Aorta (tissue), 5 donors: ENCODE data around the gene SNRPE. TPM values are rescaled to one million over a fixed set of nuclear protein-coding genes. Genes with fewer than 3 reads are reported as not detected.

ENCODE experiments used
- ATAC-seq: fragments of 200-7000 bp; cut with Tn5 transposase; one replicate; pipeline ENCODE4 v1.9.1; 2022; ENCODE audit warnings: moderate library complexity; ENCODE audit not compliant: low FRiP score
- DNase-seq, 2 donors: peaks; one replicate each; pipeline ENCODE4 v3.0.0-alpha.2; 2020
- H3K27ac ChIP-seq, 2 donors: one replicate each; pipeline ENCODE4 v1.5.1; 2013; ENCODE audit warnings: low read length in 2 of 2, mild to moderate bottlenecking in 2 of 2, moderate library complexity in 2 of 2, control low read depth in 1 of 2, inconsistent platforms in 1 of 2, low read depth in 1 of 2
- H3K27me3 ChIP-seq, 2 donors: one replicate each; pipeline ENCODE4 v1.6.1; 2013; ENCODE audit warnings: control low read depth in 1 of 2, low read length in 1 of 2, mild to moderate bottlenecking in 1 of 2, moderate library complexity in 1 of 2; ENCODE audit not compliant: insufficient read depth in 2 of 2, control insufficient read depth in 1 of 2
- H3K36me3 ChIP-seq, 2 donors: one replicate each; pipeline ENCODE4 v1.6.1; 2013; ENCODE audit warnings: control low read depth in 1 of 2, low read length in 1 of 2, mild to moderate bottlenecking in 1 of 2; ENCODE audit not compliant: insufficient read depth in 2 of 2, control insufficient read depth in 1 of 2
- H3K4me1 ChIP-seq, 2 donors: one replicate each; pipeline ENCODE4 v1.6.1; 2013; ENCODE audit warnings: low read length in 2 of 2, control low read depth in 1 of 2, mild to moderate bottlenecking in 1 of 2, moderate library complexity in 1 of 2; ENCODE audit not compliant: insufficient read depth in 2 of 2, control insufficient read depth in 1 of 2
- H3K4me3 ChIP-seq, 2 donors: one replicate each; pipeline ENCODE4 v1.5.1; 2013; ENCODE audit warnings: low read length in 2 of 2, control low read depth in 1 of 2, mild to moderate bottlenecking in 1 of 2
- H3K9me3 ChIP-seq: one replicate; pipeline ENCODE4 v1.6.1; 2013; ENCODE audit warnings: mild to moderate bottlenecking, low read length; ENCODE audit not compliant: control insufficient read depth
- WGBS, 2 donors: extraction: QIAGEN DNeasy Blood & Tissue Kit; methylation state at CpG; one replicate each; pipeline ENCODE4 v1.1.7; 2013; 5-methylcytosine and 5-hydroxymethylcytosine counted together
- intact Hi-C, 2 donors: fragments of 100-400 bp; cut with DNase I; formaldehyde crosslinking; loops; one replicate each; pipeline versions ENCODE4 v1.14.2 to v1.15.0; 2022
- polyA plus RNA-seq, 2 donors: library from polyadenylated mRNA; stranded (reverse); fragments of 200-250 nt; gene quantifications; one replicate each; pipeline ENCODE4 v1.2.3, GENCODE V29; 2013
- total RNA-seq, 2 donors: library from RNA; stranded (reverse); fragmentation: NEBNext Ultra II Directional; extraction: Animal tissue kit (Norgen Biotek cat#: 25700); gene quantifications; one replicate each; pipeline ENCODE4 v1.2.1, GENCODE V29; 2021
- donor health status: healthy with polysubstance abuse.
- donor health status: Bipolar disorder and iron deficiency.
- donor health status: DM: no; HTN: no; CAD: no.
- donor health status: DM: no; HTN: no; CAD: no.
- donor health status: DM: yes; HTN: yes; CAD: no.

Gene SNRPE
- total and polyA plus RNA-seq, 4 donors, result 53.7 to 172 (median 62.1) TPM

- no peaks in the 10 kb centered on the region for H3K4me1 ChIP-seq
- H3K9me3 ChIP-seq, result no peaks in the 10 kb centered on the region
- WGBS, 2 donors, result 32 to 44% methylated on average over 5 of the region's 5 CpGs
- intact Hi-C loops, result loop anchor here in 1 of 2 donors (10.0 kb wide), 1 partner anchor 537 kb away; no protein-coding TSS in a partner anchor
- peaks cover 5 to 11% of the 10 kb centered on the region in 2 donors for H3K36me3 ChIP-seq
- no peak for ATAC-seq
- no peak for DNase-seq
- H3K27ac ChIP-seq, result no peak overlapping the region
- no peak overlapping the region for H3K4me3 ChIP-seq
- no peaks in the 10 kb centered on the region for H3K27me3 ChIP-seq
These were observed 6.4 kb downstream of the SNRPE start for GRCh38 chr1:203867802-203868201.

- Histone ChIP-seq H3K27ac (no peak overlapping the region), H3K27me3 (no peaks in the 10 kb centered on the region), H3K4me3 (no peak overlapping the region), H3K36me3 (peaks cover 6 to 11% of the 10 kb centered on the region in 2 donors), H3K4me1 (no peaks in the 10 kb centered on the region), H3K9me3 (no peaks in the 10 kb centered on the region)
- intact Hi-C loops, result no loop called here
- ATAC-seq, result no peak
- WGBS, 2 donors, result 90 to 93% methylated on average over 1 of the region's 1 CpG
- DNase-seq, result no peak
These were observed 8.8 kb downstream of the SNRPE start for GRCh38 chr1:203870245-203870644.

DNA sequence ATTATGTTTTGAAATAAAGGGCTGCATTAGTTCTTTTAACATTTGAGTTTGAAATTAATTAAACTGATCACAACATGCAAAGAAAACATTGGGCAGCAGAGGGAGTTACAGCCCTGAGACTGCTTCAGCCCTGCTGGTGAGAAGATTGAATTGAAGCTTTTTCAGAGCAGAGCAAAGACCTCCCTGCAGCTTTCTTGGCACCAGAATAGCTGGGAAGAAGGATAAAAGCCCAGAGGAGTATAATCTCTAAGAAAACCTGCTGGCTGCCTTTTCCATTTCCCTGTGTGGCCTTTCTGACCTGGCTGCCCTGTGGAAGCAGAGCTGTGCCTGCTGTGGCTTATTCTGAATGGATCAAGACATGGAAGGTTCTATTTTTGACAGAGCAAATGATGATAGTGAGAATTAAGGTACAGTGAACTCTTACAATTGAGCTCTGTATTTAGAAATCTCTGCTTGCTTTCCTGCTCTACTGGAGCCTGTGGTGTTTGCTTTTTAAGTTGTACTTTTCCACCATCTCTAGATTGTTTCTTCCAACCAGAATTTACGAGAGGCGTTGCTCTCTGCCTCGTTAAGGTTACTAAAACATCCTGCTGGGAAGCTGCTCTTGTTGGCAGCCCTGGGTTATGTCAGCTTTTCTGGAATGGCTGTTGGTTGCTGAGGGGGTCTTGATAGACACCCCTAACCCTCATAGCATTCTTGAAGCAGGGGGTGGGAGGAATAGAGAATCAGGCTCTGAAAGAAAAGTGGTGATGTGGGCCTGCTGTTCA, 9.9 kb downstream of the SNRPE start:
- Histone ChIP-seq H3K27ac (no peak overlapping the region), H3K4me3 (no peak overlapping the region), H3K9me3 (no peaks in the 10 kb centered on the region), H3K4me1 (no peaks in the 10 kb centered on the region), H3K27me3 (no peaks in the 10 kb centered on the region), H3K36me3 (peaks cover 1 to 7% of the 10 kb centered on the region in 2 donors)
- 62 to 65% methylated on average over 3 of the region's 3 CpGs for WGBS, 2 donors
- DNase-seq, result no peak
- ATAC-seq, result peak; percentile 85
- intact Hi-C loops, result no loop called here

- intact Hi-C loops, result no loop called here
- peaks cover 1 to 7% of the 10 kb centered on the region in 2 donors for H3K36me3 ChIP-seq
These were observed 11.7 kb downstream of the SNRPE start for GRCh38 chr1:203873094-203873493.

DNA sequence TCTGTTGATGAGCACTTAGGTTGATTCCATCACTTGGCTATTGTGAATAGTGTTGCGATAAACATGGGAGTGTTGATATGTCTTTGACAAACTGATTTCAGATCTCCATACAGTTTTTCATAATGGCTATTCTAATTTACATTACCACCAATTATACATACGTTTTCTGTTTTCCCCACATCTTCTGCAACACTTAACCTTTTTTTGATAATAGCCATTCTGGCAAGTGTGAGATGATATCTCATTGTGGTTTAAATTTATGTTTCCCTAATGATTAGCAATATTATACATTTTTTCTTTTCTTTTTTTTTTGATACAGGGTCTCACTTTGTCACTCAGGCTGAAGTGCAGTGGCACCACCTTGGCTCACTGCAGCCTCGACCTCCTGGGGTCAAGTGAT, 17.0 kb downstream of the SNRPE start:
- H3K27ac ChIP-seq, result no peak overlapping the region
- DNase-seq (no peak), ATAC-seq (no peak)
- H3K9me3 ChIP-seq, result no peaks in the 10 kb centered on the region
- WGBS, 2 donors, result 89 to 92% methylated on average over 3 of the region's 3 CpGs
- H3K4me3 ChIP-seq, result no peak overlapping the region
- intact Hi-C loops, result no loop called here
- H3K4me1 ChIP-seq, result no peaks in the 10 kb centered on the region
- H3K36me3 ChIP-seq, result peaks cover 0 to 1% of the 10 kb centered on the region in 2 donors
- no peaks in the 10 kb centered on the region for H3K27me3 ChIP-seq

More at GRCh38 chr1:203873094-203873493, 11.7 kb downstream of the SNRPE start:
- 82 to 84% methylated on average over 8 of the region's 8 CpGs for WGBS, 2 donors
- ATAC-seq, result no peak
- H3K4me1 ChIP-seq, result no peaks in the 10 kb centered on the region
- no peak overlapping the region for H3K4me3 ChIP-seq
- no peak overlapping the region for H3K27ac ChIP-seq
- no peak for DNase-seq
- H3K27me3 ChIP-seq, result no peaks in the 10 kb centered on the region
- H3K9me3 ChIP-seq, result no peaks in the 10 kb centered on the region

DNA sequence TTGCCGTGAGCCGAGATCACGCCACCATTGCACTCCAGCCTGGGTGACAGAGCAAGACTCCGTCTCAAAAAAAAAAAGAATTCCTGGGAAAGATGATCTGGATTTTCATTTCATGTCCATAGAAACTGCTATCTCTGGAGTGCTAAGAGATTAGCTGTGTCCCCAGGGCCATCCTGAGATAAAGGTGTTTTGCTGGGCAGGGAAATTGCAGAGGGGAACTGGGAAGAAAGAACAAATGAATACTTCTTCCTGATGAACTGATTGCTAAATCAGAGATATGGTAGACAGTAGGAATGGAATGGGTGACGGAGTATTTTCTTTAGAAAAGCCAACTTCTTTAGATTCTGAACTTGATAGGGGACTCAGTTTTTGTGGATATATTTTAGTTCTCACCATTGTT, 19.2 kb downstream of the SNRPE start:
- no peak for DNase-seq
- no peaks in the 10 kb centered on the region for H3K4me1 ChIP-seq
- H3K27me3 ChIP-seq, result no peaks in the 10 kb centered on the region
- intact Hi-C loops, result no loop called here
- H3K27ac ChIP-seq, result no peak overlapping the region
- H3K36me3 ChIP-seq, result no peaks in the 10 kb centered on the region
- no peaks in the 10 kb centered on the region for H3K9me3 ChIP-seq
- no peak for ATAC-seq
- 88 to 91% methylated on average over 5 of the region's 5 CpGs for WGBS, 2 donors
- H3K4me3 ChIP-seq, result no peak overlapping the region

GRCh38 chr1:203888807-203889251, 27.4 kb downstream of the SNRPE start:
- DNase-seq (no peak), ATAC-seq (no peak)
- intact Hi-C loops, result no loop called here
- Histone ChIP-seq H3K27me3 (no peaks in the 10 kb centered on the region), H3K9me3 (no peaks in the 10 kb centered on the region), H3K4me1 (no peaks in the 10 kb centered on the region), H3K36me3 (no peaks in the 10 kb centered on the region), H3K27ac (no peak overlapping the region), H3K4me3 (no peak overlapping the region)

DNA sequence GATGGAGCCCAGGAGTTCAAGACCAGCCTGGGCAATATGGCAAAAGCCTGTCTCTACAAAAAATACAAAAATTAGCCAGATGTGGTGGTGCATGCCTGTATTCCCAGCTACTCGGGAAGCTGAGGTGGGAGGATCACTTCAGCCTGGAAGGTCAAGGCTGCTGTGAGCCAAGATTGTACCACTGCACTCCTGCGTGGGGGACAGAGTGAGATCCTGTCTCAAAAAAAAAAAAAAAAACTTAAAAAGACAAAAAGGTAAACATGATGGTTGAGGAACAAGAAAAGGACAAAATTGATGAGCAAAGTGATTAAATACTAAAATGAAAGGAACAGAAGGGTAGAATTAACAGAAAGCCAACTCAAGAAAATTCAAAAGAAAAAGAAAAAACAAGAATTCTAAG, 30.6 kb downstream of the SNRPE start:
- intact Hi-C loops, result no loop called here
- DNase-seq (no peak), ATAC-seq (no peak)
- H3K4me3 ChIP-seq, result no peak overlapping the region
- no peaks in the 10 kb centered on the region for H3K4me1 ChIP-seq
- H3K27me3 ChIP-seq, result no peaks in the 10 kb centered on the region
- WGBS, 2 donors, result 44 to 69% methylated on average over 2 of the region's 2 CpGs
- H3K27ac ChIP-seq, result no peak overlapping the region
- no peaks in the 10 kb centered on the region for H3K9me3 ChIP-seq
- H3K36me3 ChIP-seq, result no peaks in the 10 kb centered on the region
